ENCODE measurements around the gene GLIPR1L2.
"Not testable (repeated sequence)": the region's sequence is repeated elsewhere in the genome, so short reads cannot be mapped to it uniquely, and the experiment has no call there.

- TF ChIP-seq CTCF (IDR thresholded peaks at IDR 0.05; ENCODE audit: low read depth, low read length, poor library complexity, severe bottlenecking); EZH2phosphoT487 (IDR thresholded peaks at IDR 0.05; ENCODE audit: borderline replicate concordance, low read length): not testable (repeated sequence)
Measured at GRCh38 chr12:75457866-75458265, 67.0 kb downstream of the GLIPR1L2 start.

Measured in DOHH2 (cell line).